Osteocyte (in vitro differentiated cells): ENCODE results near the gene HIPK4. TPM values are rescaled to one million over a fixed set of nuclear protein-coding genes. Genes with fewer than 3 reads are reported as not detected.
"Not testable (repeated sequence)": the region's sequence is repeated elsewhere in the genome, so short reads cannot be mapped to it uniquely, and the experiment has no call there.

ENCODE experiments used
- DNase-seq: peaks from one replicate; pipeline ENCODE4 v3.0.0; 2021; ENCODE audit warnings: mixed read lengths; ENCODE audit not compliant: unreplicated experiment; ENCODE audit errors: extremely low spot score
- H3K27ac Mint-ChIP-seq: one replicate; pipeline ENCODE4 v1.8.0; 2021; ENCODE audit warnings: mild to moderate bottlenecking, mixed read lengths; ENCODE audit not compliant: unreplicated experiment
- H3K27me3 Mint-ChIP-seq: one replicate; pipeline ENCODE4 v1.8.0; 2021; ENCODE audit warnings: mixed read lengths; ENCODE audit not compliant: unreplicated experiment
- H3K36me3 Mint-ChIP-seq: one replicate; pipeline ENCODE4 v1.8.0; 2021; ENCODE audit warnings: mixed read lengths; ENCODE audit not compliant: unreplicated experiment
- H3K4me1 Mint-ChIP-seq: one replicate; pipeline ENCODE4 v1.8.0; 2021; ENCODE audit warnings: mixed read lengths; ENCODE audit not compliant: unreplicated experiment
- H3K4me3 Mint-ChIP-seq: one replicate; pipeline ENCODE4 v1.8.0; 2021; ENCODE audit warnings: mild to moderate bottlenecking, moderate library complexity, mixed read lengths; ENCODE audit not compliant: unreplicated experiment
- H3K9me3 Mint-ChIP-seq: one replicate; pipeline ENCODE4 v1.8.0; 2021; ENCODE audit warnings: mixed read lengths; ENCODE audit not compliant: unreplicated experiment
- CTCF ChIP-seq: fragments of 200-600 bp; sonication (generic); IDR thresholded peaks from 2 replicates; pipeline ENCODE4 v1.5.0; 2021; ENCODE audit warnings: antibody characterized with exemption, mild to moderate bottlenecking, moderate library complexity
- total RNA-seq: library from RNA; stranded (reverse); gene quantifications from 2 replicates; pipeline ENCODE4 v1.2.1, GENCODE V29; 2021

HIPK4 gene
- total RNA-seq, 1 donor from 2014 or later, result 0.21 TPM

GRCh38 chr19:40371802-40372122, 18.2 kb downstream of the HIPK4 start:
- Mint-ChIP-seq H3K27me3 (no peaks in the 10 kb centered on the region), H3K4me1 (peaks cover 5% of the 10 kb centered on the region), H3K4me3 (no peak overlapping the region), H3K27ac (no peak overlapping the region), H3K36me3 (peaks cover 32% of the 10 kb centered on the region), H3K9me3 (no peaks in the 10 kb centered on the region)
- DNase-seq, result no peak
- TF ChIP-seq CTCF, result no peak

GRCh38 chr19:40370997-40371801, 18.8 kb downstream of the HIPK4 start:
- no peaks in the 10 kb centered on the region for H3K9me3 Mint-ChIP-seq
- peaks cover 32% of the 10 kb centered on the region for H3K36me3 Mint-ChIP-seq
- H3K27ac Mint-ChIP-seq, result no peak overlapping the region
- H3K4me1 Mint-ChIP-seq, result peaks cover 7% of the 10 kb centered on the region
- DNase-seq, result no peak
- TF ChIP-seq CTCF, result no peak
- H3K4me3 Mint-ChIP-seq, result no peak overlapping the region
- H3K27me3 Mint-ChIP-seq, result no peaks in the 10 kb centered on the region

- H3K27ac Mint-ChIP-seq, DNase-seq, H3K27me3 Mint-ChIP-seq, H3K4me3 Mint-ChIP-seq, H3K9me3 Mint-ChIP-seq: not testable (repeated sequence)
- Mint-ChIP-seq H3K36me3 (peaks cover 32% of the 10 kb centered on the region), H3K4me1 (peaks cover 14% of the 10 kb centered on the region)
Measured at GRCh38 chr19:40370253-40370652, 19.7 kb downstream of the HIPK4 start.

GRCh38 chr19:40369797-40370196, 20.2 kb downstream of the HIPK4 start:
- H3K4me3 Mint-ChIP-seq, result no peak overlapping the region
- peaks cover 30% of the 10 kb centered on the region for H3K36me3 Mint-ChIP-seq
- no peaks in the 10 kb centered on the region for H3K9me3 Mint-ChIP-seq

GRCh38 chr19:40367577-40368434, 22.2 kb downstream of the HIPK4 start:
- DNase-seq, result no peak
- H3K4me3 Mint-ChIP-seq, result no peak overlapping the region
- peaks cover 18% of the 10 kb centered on the region for H3K36me3 Mint-ChIP-seq
- no peaks in the 10 kb centered on the region for H3K9me3 Mint-ChIP-seq
- no peaks in the 10 kb centered on the region for H3K27me3 Mint-ChIP-seq
- peaks cover 19% of the 10 kb centered on the region for H3K4me1 Mint-ChIP-seq
- H3K27ac Mint-ChIP-seq, result no peak overlapping the region
- TF ChIP-seq CTCF, result no peak

More at GRCh38 chr19:40369797-40370196, 20.2 kb downstream of the HIPK4 start:
- no peak for DNase-seq
- H3K27ac Mint-ChIP-seq, result no peak overlapping the region
- no peak for TF ChIP-seq CTCF
- H3K4me1 Mint-ChIP-seq, result peaks cover 19% of the 10 kb centered on the region
- H3K27me3 Mint-ChIP-seq, result no peaks in the 10 kb centered on the region
